ENCODE measurements around the gene MIGA2. TPM values are rescaled to one million over a fixed set of nuclear protein-coding genes. Genes with fewer than 3 reads are reported as not detected.

The MIGA2 gene
- total and polyA plus RNA-seq, 2 of the 8 experiments (the other 6 are each of a cell fraction or from before 2014, with no cell fraction given) = 24.6 to 39.0 TPM

GRCh38 chr9:129078691-129079503 is 42.5 kb downstream of the MIGA2 start (continued):
- TF ChIP-seq SP2 (IDR thresholded peaks at IDR 0.05; ENCODE audit: low read length) (no peak), GABPA (IDR thresholded peaks at IDR 0.05; ENCODE audit: borderline replicate concordance, insufficient read depth, low read length) (no peak), BACH1 (IDR thresholded peaks at IDR 0.05; ENCODE audit: low read length) (no peak), FOSL1 (IDR thresholded peaks at IDR 0.05; ENCODE audit: insufficient read depth, low read depth, low read length) (no peak), TAF1 (IDR thresholded peaks at IDR 0.05; ENCODE audit: low read depth, low read length) (no peak), CHD1 (IDR thresholded peaks at IDR 0.05; ENCODE audit: low read depth, low read length) (no peak), HDAC2 (IDR thresholded peaks at IDR 0.05; ENCODE audit: borderline replicate concordance in 1 of 2, low read depth in 2 of 2, low read length in 2 of 2) (no peak)

Data from H1 (cell line).